Stimulated activated CD4-positive, alpha-beta T cell treated with anti-CD3 and anti-CD28 coated beads, TNF-alpha, amount 100 ng/mL, for 24 hours (primary cell): ENCODE data around the gene TFB2M.

Source experiments
- DNase-seq, 3 experiments: peaks; one replicate each; pipeline ENCODE4 v3.0.0-alpha.2; 2020; ENCODE audit warnings: low read depth in 3 of 3

The TFB2M gene

GRCh38 chr1:246554201-246554600 lies 11.9 kb downstream of the TFB2M start:
- DNase-seq = no peak

DNA sequence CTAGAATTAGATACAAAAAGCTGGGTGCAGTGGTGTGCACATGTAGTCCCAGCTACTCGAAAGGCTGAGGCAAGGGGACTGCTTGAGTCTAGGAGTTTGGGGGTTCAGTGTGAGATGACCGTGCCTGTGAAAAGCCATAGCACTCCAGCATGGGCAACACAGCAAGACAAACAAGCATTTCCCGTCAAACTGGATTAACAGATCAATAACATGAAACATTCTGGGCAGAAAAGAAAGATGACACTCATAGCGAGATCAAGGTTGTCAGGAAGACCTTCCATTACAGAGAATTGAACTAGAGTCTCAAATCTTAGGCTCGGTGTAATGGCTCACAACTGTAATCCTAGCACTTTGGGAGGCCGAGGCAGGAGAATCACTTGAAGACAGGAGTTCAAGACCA lies 14.0 kb downstream of the TFB2M start:
- no peak for DNase-seq

GRCh38 chr1:246550402-246550801 lies 15.7 kb downstream of the TFB2M start:
- no peak for DNase-seq

- no peak for DNase-seq
Measured at GRCh38 chr1:246549665-246550064, 16.4 kb downstream of the TFB2M start.

- no peak for DNase-seq
Measured at GRCh38 chr1:246544001-246544400, 22.1 kb downstream of the TFB2M start.

DNA sequence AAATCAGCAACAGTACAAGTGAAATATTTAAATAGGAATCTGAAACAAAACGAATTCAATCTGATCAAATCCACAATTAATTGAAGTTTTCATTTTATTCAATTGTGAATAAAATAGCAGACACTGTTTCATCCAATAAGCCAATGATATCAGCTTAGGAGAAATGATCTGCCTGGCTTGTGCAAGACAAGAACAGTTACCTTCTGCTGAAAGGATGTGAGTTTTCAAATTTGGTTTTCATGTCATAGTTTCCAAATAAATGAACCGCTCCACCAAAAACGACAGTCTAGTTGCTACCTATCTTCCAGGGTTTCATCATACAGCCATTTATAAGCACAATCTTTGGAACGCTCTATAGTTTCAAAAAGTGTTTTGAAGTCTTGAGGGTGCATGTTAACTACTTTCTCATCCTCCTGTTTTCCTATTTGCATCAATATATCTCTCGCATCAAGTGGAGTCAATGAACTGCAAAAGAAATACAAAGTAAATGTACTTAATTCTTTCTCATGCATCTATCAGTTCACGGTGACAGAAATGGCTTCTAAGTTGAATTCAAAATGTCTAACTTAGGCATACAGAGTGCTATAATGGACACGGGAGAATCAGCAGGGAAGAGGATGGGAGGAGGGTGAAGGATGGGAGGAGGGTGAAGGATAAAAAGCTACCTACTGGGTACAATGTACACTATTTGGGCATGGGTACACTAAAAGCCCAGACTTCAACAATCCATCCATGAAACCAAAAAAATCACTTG lies 25.1 kb downstream of the TFB2M start:
- no peak for DNase-seq

- DNase-seq = no peak
Measured at GRCh38 chr1:246537887-246538286, 28.2 kb downstream of the TFB2M start.

GRCh38 chr1:246537441-246537840 lies 28.6 kb downstream of the TFB2M start:
- no peak for DNase-seq

GRCh38 chr1:246534114-246534513 lies 31.9 kb downstream of the TFB2M start:
- no peak for DNase-seq

GRCh38 chr1:246533371-246533905 lies 32.6 kb downstream of the TFB2M start:
- no peak for DNase-seq

- no peak for DNase-seq
Measured at GRCh38 chr1:246532519-246532918, 33.5 kb downstream of the TFB2M start.

- no peak for DNase-seq
Measured at GRCh38 chr1:246530482-246530881, 35.6 kb downstream of the TFB2M start.

- DNase-seq = no peak
Measured at GRCh38 chr1:246528933-246529731, 36.9 kb downstream of the TFB2M start.

GRCh38 chr1:246527402-246528088 lies 38.5 kb downstream of the TFB2M start:
- no peak for DNase-seq

- DNase-seq = no peak
Measured at GRCh38 chr1:246526915-246527314, 39.1 kb downstream of the TFB2M start.

- no peak for DNase-seq
Measured at GRCh38 chr1:246526380-246526779, 39.7 kb downstream of the TFB2M start.

- no peak for DNase-seq
Measured at GRCh38 chr1:246519514-246519913, 46.5 kb downstream of the TFB2M start.

- no peak for DNase-seq
Measured at GRCh38 chr1:246518456-246519205, 47.4 kb downstream of the TFB2M start.

GRCh38 chr1:246517391-246517790 lies 48.7 kb downstream of the TFB2M start:
- no peak for DNase-seq

- DNase-seq = no peak
Measured at GRCh38 chr1:246516126-246516525, 49.9 kb downstream of the TFB2M start.

DNA sequence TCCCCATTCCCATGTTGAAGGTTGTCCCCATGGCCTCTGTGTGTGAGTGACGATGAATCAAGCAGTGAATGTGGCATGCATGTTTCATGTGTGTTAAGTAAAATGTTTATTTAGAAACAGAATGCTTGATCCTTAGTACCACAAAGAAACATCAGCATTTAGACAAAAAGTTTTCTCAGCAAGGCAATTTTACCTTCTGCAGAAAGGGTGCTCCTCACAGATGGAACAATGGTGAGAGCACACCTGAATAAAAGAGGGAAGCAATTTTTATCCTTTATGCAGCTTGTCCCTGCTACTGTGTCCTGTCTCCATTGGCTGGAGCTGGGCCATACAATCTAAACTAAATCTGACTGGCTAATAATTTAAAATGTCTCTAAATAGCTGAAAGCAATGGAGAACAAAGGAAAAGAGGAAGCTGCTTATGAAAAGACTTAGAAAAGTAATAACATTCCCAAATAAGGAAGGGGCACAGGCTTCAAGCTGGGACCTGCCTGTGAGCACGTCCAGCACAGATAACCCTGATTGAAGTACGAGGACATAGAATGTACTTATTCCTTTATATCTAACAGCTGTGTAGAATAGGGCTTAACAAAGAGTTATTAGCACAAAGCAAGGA lies 50.6 kb downstream of the TFB2M start:
- no peak for DNase-seq
